Thymus (tissue), 11 donors: ENCODE measurements around the gene STIP1. TPM values are rescaled to one million over a fixed set of nuclear protein-coding genes. Genes with fewer than 3 reads are reported as not detected.

ENCODE experiments used
- DNase-seq, 9 donors: peaks; one replicate each; pipeline ENCODE4 v3.0.0-alpha.2; 2013; ENCODE audit warnings: low spot score in 9 of 9, low read depth in 6 of 9, missing footprints in 1 of 9
- H3K27ac ChIP-seq, 2 donors: one replicate each; pipeline ENCODE4 v1.5.1; 2013; ENCODE audit warnings: control low read depth in 1 of 2, low read depth in 1 of 2, low read length in 1 of 2, mild to moderate bottlenecking in 1 of 2, moderate library complexity in 1 of 2
- H3K27me3 ChIP-seq, 2 donors: one replicate each; pipeline ENCODE4 v1.5.1; 2013; ENCODE audit warnings: low read length in 1 of 2; ENCODE audit not compliant: control insufficient read depth in 2 of 2, insufficient read depth in 1 of 2
- H3K36me3 ChIP-seq, 2 donors: one replicate each; pipeline ENCODE4 v1.5.1; 2013; ENCODE audit warnings: low read length in 1 of 2, mild to moderate bottlenecking in 1 of 2, moderate library complexity in 1 of 2; ENCODE audit not compliant: control insufficient read depth in 2 of 2, insufficient read depth in 2 of 2
- H3K4me1 ChIP-seq, 2 donors: one replicate each; pipeline ENCODE4 v1.5.1; 2013; ENCODE audit warnings: low read length in 2 of 2; ENCODE audit not compliant: control insufficient read depth in 2 of 2, insufficient read depth in 2 of 2
- H3K4me3 ChIP-seq, 2 donors: one replicate each; pipeline ENCODE4 v1.5.1; 2013; ENCODE audit warnings: low read length in 2 of 2, control low read depth in 1 of 2, mild to moderate bottlenecking in 1 of 2
- H3K9me3 ChIP-seq, 2 donors: one replicate each; pipeline ENCODE4 v1.5.1; 2013; ENCODE audit warnings: low read length in 1 of 2, mild to moderate bottlenecking in 1 of 2; ENCODE audit not compliant: control insufficient read depth in 2 of 2, insufficient read depth in 1 of 2
- WGBS: extraction: QIAGEN DNeasy Blood & Tissue Kit; methylation state at CpG from one replicate; pipeline ENCODE4 v1.1.7; 2013; 5-methylcytosine and 5-hydroxymethylcytosine counted together
- polyA plus RNA-seq: library from polyadenylated mRNA; stranded (reverse); fragments of 200-250 nt; gene quantifications from one replicate; pipeline ENCODE4 v1.2.3, GENCODE V29; 2013
- total RNA-seq: library from RNA; stranded (reverse); fragments of 120-200 nt; gene quantifications from one replicate; pipeline ENCODE4 v1.2.4, GENCODE V29; 2013
- donor health status: healthy.

Gene STIP1
- total and polyA plus RNA-seq, 2 donors: 46.7 to 94.1 TPM

DNA sequence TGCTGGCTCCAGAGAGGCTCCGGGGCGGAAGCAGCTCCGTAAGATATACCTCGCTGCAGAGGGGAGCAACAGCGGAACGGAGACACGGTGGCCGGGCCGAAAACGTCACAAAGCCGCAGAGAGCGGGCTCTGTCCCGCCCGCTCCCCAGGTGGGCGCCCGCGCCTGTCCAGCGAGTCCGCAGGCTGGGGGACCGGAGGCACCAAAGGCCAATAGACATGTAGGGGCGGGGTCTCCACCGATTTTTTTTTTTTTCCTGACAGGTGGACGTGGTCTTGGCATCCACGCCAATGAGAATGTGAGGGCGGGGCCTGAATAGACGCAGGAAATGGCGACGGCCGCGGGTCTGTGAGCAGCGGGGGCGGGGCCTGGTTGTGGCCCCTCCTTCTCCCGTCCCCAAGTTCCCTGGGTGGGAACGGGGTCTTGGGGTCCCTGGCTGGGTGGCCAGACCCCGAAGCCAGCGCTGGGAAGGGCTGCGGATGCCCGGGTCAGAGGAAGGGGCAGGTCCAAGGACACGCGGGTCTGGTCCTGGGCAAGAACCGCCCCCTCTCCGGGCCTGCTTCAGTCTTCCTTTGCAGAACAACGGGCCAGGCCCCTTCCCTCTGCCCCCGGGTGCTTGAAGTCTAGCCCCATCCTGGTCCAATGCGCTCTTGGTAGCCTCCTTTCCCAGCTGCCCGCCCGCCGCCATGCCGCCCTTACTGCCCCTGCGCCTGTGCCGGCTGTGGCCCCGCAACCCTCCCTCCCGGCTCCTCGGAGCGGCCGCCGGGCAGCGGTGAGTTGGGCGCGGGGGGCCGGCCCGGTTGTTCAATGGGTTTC lies 44.4 kb downstream of the STIP1 start, which contains the start of gene DNAJC4:
TSS of gene DNAJC4 (plus strand) at position 378 of the 814 bp plus-strand sequence. CDS start at position 685, 307 bp downstream.
- Histone ChIP-seq H3K4me3 (peak within 1 kb of the TSS; percentile 64 to 75), H3K36me3 (peaks cover 0 to 3% of the 10 kb centered on the region in 2 donors), H3K27ac (peak within 1 kb of the TSS; percentile 77 to 94), H3K4me1 (peaks cover 32 to 70% of the 10 kb centered on the region in 2 donors), H3K9me3 (peaks cover 0 to 11% of the 10 kb centered on the region in 2 donors), H3K27me3 (peaks cover 0 to 16% of the 10 kb centered on the region in 2 donors)
- under 1% methylated on average over 62 of the region's 62 CpGs for WGBS
- peak in 6 of 9 donors; percentile 82 to 95 (median 85) for DNase-seq

DNA sequence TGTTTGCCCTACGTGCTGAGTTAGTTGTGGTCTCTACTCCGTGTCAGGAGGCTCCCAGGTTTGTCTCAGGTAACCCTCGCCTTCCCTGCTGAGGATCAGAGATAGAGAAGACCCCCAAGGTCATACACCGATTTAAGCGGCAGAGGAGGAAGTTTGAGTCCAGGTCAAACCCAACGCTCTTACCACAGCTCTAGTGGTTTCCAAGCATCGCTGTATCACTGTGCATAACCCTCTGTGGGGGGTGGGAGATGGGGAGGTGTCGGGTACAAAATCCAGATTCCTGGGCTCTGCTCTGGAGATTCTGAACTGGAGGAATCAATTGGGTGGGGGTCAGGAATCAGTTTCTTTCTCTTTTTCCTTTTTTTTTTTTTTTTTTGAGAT lies 45.0 kb downstream of the STIP1 start:
- Histone ChIP-seq H3K27ac (peak overlapping the region; percentile 77 to 94), H3K36me3 (peaks cover 2 to 3% of the 10 kb centered on the region in 2 donors), H3K9me3 (peaks cover 0 to 11% of the 10 kb centered on the region in 2 donors), H3K4me1 (peaks cover 32 to 71% of the 10 kb centered on the region in 2 donors), H3K4me3 (peak overlapping the region; percentile 64 to 75), H3K27me3 (peaks cover 0 to 16% of the 10 kb centered on the region in 2 donors)
- peak in 1 of 9 donors; percentile 47 for DNase-seq
- 4% methylated on average over 8 of the region's 8 CpGs for WGBS

DNA sequence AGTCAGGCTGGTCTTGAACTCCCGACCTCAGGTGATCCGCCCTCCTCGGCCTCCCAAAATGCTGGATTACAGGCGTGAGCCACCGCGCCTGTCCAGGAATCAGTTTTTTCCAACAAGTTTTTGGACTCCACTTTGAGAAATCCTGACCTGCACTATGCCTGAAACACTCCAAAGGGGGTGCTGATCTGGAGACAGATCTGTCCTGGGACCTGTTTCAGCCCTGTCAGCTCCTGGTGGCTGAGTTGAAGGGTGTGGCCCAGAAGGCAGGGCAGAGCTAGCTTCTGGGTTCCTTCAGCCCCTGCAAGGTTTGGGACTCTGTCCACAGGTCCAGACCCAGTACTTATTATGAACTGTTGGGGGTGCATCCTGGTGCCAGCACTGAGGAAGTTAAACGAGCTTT lies 45.6 kb downstream of the STIP1 start:
- Histone ChIP-seq H3K9me3 (peaks cover 0 to 6% of the 10 kb centered on the region in 2 donors), H3K36me3 (peaks cover 3% of the 10 kb centered on the region in 2 donors), H3K27ac (no peak overlapping the region), H3K4me3 (no peak overlapping the region), H3K27me3 (peaks cover 0 to 16% of the 10 kb centered on the region in 2 donors), H3K4me1 (peaks cover 32 to 67% of the 10 kb centered on the region in 2 donors)
- DNase-seq: no peak
- WGBS: 93% methylated on average over 7 of the region's 7 CpGs

DNA sequence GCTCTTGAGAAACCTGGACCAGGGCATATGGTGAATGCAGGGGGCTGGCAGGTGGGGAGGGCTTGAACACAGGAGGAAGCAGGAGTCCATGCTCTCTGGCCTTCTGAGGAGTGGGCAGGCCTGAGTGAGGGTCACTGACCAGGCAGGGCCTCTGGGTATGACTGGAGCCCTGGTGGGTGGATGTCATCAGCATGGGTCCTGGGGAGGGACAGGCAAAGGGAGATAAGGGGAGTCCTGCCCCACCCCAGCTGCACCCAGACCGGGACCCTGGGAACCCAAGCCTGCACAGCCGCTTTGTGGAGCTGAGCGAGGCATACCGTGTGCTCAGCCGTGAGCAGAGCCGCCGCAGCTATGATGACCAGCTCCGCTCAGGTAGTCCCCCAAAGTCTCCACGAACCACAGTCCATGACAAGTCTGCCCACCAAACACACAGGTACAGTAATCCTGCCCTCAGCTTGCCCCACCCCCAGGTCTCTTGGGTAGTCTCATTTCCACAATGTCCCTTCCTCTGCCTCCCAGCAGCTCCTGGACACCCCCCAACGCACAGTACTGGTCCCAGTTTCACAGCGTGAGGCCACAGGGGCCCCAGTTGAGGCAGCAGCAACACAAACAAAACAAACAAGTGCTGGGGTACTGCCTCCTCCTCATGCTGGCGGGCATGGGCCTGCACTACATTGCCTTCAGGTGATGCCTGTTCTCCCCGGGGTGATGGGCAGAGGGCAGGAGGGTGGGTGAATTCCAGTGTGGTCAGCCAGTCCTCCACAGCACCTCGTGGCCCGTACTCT lies 46.4 kb downstream of the STIP1 start:
- DNase-seq: no peak
- Histone ChIP-seq H3K9me3 (peaks cover 0 to 6% of the 10 kb centered on the region in 2 donors), H3K36me3 (peaks cover 4 to 6% of the 10 kb centered on the region in 2 donors), H3K4me3 (no peak overlapping the region), H3K27ac (no peak overlapping the region), H3K4me1 (peaks cover 25 to 64% of the 10 kb centered on the region in 2 donors), H3K27me3 (peaks cover 0 to 16% of the 10 kb centered on the region in 2 donors)
- 97% methylated on average over 15 of the region's 15 CpGs for WGBS

DNA sequence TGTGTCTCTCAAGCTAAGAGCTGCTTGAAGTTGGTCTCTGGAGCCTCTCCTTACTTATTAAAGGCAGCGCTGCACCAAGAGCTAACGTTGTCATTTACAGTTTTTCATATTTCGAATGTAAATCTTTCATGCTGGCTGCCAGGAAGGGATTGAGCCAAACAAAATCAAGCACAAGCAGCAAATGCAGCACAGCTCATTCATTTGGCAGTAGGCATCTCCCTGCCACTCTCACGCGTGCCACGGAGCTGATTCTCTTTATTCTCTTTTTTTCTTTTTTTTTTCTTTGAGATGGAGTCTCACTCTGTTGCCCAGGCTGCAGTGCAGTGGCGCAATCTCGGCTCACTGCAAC lies 47.0 kb downstream of the STIP1 start:
- WGBS: 97% methylated on average over 8 of the region's 8 CpGs
- no peak for DNase-seq
- H3K27ac ChIP-seq: no peak overlapping the region
- peaks cover 23 to 66% of the 10 kb centered on the region in 2 donors for H3K4me1 ChIP-seq
- peaks cover 0 to 16% of the 10 kb centered on the region in 2 donors for H3K27me3 ChIP-seq
- no peak overlapping the region for H3K4me3 ChIP-seq
- H3K36me3 ChIP-seq: peaks cover 6 to 12% of the 10 kb centered on the region in 2 donors
- H3K9me3 ChIP-seq: peaks cover 0 to 6% of the 10 kb centered on the region in 2 donors

DNA sequence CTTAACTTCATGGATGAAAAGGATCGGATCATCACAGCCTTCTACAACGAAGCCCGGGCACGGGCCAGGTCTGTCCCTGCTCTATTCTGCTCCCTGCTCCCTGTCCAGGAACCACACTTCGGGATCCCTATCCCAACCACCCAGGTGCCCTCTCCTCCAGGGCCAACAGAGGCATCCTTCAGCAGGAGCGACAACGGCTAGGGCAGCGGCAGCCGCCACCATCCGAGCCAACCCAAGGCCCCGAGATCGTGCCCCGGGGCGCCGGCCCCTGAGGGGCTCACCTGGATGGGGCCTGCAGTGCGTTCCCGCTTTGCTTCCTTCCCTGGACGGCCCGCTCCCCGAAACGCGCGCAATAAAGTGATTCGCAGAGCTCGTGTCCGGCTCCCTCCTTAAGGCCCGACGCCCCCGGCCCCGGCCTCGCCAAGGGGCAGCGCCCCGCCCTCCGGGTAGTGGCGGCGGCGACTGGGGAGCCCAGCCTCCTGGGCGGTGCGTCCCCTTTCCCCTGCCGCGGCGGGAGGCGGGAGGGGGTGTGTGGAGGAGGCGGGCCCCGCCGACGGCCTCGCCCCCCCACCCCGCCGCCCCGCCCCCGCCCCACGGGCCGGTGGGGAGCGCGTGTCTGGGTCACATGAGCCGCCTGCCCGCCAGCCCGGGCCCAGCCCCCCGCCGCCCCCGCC lies 48.1 kb downstream of the STIP1 start, which contains the start of gene VEGFB:
TSS of gene VEGFB (plus strand) at position 672 of the 674 bp plus-strand sequence. CDS start 250 bp downstream, outside the sequence.
- peak within 1 kb of the TSS in 1 of 2 donors; percentile 54 for H3K27ac ChIP-seq
- peaks cover 6 to 20% of the 10 kb centered on the region in 2 donors for H3K36me3 ChIP-seq
- H3K9me3 ChIP-seq: peaks cover 0 to 6% of the 10 kb centered on the region in 2 donors
- H3K4me1 ChIP-seq: peaks cover 22 to 76% of the 10 kb centered on the region in 2 donors
- peak within 1 kb of the TSS; percentile 46 to 72 for H3K4me3 ChIP-seq
- peak in 1 of 9 donors; percentile 62 for DNase-seq
- WGBS: 15% methylated on average over 52 of the region's 62 CpGs
- peaks cover 0 to 16% of the 10 kb centered on the region in 2 donors for H3K27me3 ChIP-seq

DNA sequence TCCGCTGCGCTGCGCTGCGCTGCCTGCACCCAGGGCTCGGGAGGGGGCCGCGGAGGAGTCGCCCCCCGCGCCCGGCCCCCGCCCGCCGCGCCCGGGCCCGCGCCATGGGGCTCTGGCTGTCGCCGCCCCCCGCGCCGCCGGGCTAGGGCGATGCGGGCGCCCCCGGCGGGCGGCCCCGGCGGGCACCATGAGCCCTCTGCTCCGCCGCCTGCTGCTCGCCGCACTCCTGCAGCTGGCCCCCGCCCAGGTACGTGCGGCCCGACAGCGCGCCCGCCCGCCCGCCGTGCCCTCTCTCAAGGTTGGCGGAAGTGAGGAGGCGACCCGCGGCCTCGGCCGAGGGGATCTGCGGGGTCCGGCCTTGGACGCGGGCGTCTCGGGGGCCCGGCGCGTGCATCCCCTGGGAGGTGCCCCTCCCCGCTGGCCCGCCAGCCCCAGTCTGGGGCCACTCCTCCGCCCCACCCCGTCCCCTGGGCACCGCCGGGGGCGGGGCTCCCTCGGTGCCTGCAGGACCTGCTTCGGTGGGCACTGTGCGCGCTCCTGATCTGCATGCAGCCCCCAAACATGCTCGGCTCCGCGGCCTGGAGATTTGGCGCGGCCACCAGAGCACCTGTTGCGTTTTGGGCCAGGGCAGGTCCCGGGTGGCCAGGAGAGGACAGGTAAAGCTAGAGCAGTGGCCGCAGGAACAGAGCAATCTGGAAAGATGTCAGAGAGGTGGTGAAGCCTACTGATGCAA lies 48.8 kb downstream of the STIP1 start:
- 2% methylated on average over 80 of the region's 80 CpGs for WGBS
- peaks cover 0 to 16% of the 10 kb centered on the region in 2 donors for H3K27me3 ChIP-seq
- H3K9me3 ChIP-seq: peaks cover 0 to 6% of the 10 kb centered on the region in 2 donors
- peak in 1 of 9 donors; percentile 69 for DNase-seq
- peaks cover 14 to 75% of the 10 kb centered on the region in 2 donors for H3K4me1 ChIP-seq
- peaks cover 6 to 19% of the 10 kb centered on the region in 2 donors for H3K36me3 ChIP-seq
- peak overlapping the region in 1 of 2 donors; percentile 54 for H3K27ac ChIP-seq
- peak overlapping the region; percentile 46 to 72 for H3K4me3 ChIP-seq
